WTC11 (cell line): ENCODE data around the gene SMARCD3. TPM values are rescaled to one million over a fixed set of nuclear protein-coding genes. Genes with fewer than 3 reads are reported as not detected.

Experiments
- ATAC-seq: fragments of 200-7000 bp; cut with Tn5 transposase; 2 replicates; pipeline ENCODE4 v1.10.0; 2021; ENCODE audit warnings: mild to moderate bottlenecking, moderate library complexity
- CTCF ChIA-PET: fragments of 300-600 bp; sonication (Branson Sonifier 250); formaldehyde crosslinking; loops from one replicate; lab custom pipeline; 2021; ENCODE audit warnings: antibody characterized with exemption; lab: Charles Lee
- POLR2A ChIA-PET: fragments of 350-600 bp; sonication (Branson Sonifier 250); formaldehyde crosslinking; loops from one replicate; lab custom pipeline; 2021; ENCODE audit warnings: antibody characterized with exemption; lab: Charles Lee
- DNase-seq: peaks from one replicate; pipeline ENCODE4 v3.0.0; 2021; ENCODE audit warnings: low spot score
- H3K27ac Mint-ChIP-seq: 2 replicates; pipeline ENCODE4 v1.8.0; 2021; ENCODE audit warnings: mixed read lengths
- H3K27me3 Mint-ChIP-seq: 2 replicates; pipeline ENCODE4 v1.8.0; 2021; ENCODE audit warnings: low read depth, mild to moderate bottlenecking, moderate library complexity, mixed read lengths
- H3K36me3 Mint-ChIP-seq: 2 replicates; pipeline ENCODE4 v1.8.0; 2021; ENCODE audit warnings: mixed read lengths
- H3K4me1 Mint-ChIP-seq: 2 replicates; pipeline ENCODE4 v1.8.0; 2022; ENCODE audit warnings: mixed read lengths
- H3K4me3 Mint-ChIP-seq: 2 replicates; pipeline ENCODE4 v1.8.0; 2021; ENCODE audit warnings: mild to moderate bottlenecking, moderate library complexity, mixed read lengths
- H3K9me3 Mint-ChIP-seq: 2 replicates; pipeline ENCODE4 v1.8.0; 2021; ENCODE audit warnings: mixed read lengths
- ATF3 ChIP-seq: sonication (generic); formaldehyde crosslinking; conservative IDR thresholded peaks from 2 replicates; pipeline ENCODE4 v1.8.1; 2022; ENCODE audit warnings: mild to moderate bottlenecking, missing genetic modification reagents
- CREM ChIP-seq: sonication (generic); formaldehyde crosslinking; IDR thresholded peaks from 2 replicates; pipeline ENCODE4 v1.8.1; 2022; ENCODE audit warnings: mild to moderate bottlenecking, missing genetic modification reagents, moderate library complexity
- CTCF ChIP-seq: fragments of 200-600 bp; IDR thresholded peaks from 2 replicates; pipeline ENCODE4 v1.8.0; 2022; ENCODE audit warnings: antibody characterized with exemption
- E2F4 ChIP-seq: sonication (generic); formaldehyde crosslinking; IDR thresholded peaks from 2 replicates; pipeline ENCODE4 v1.8.1; 2022; ENCODE audit warnings: low read depth, mild to moderate bottlenecking, moderate library complexity, missing genetic modification reagents, borderline replicate concordance
- FOXP4 ChIP-seq: sonication (generic); formaldehyde crosslinking; IDR thresholded peaks from 2 replicates; pipeline ENCODE4 v1.8.0; 2022; ENCODE audit warnings: mild to moderate bottlenecking, missing genetic modification reagents
- JAZF1 ChIP-seq: fragments of 250-450 bp; sonication (Bioruptor Pico); IDR thresholded peaks from 2 replicates; pipeline ENCODE4 v1.9.0; 2021; ENCODE audit warnings: moderate library complexity, mild to moderate bottlenecking, inconsistent platforms
- MAX ChIP-seq: sonication (generic); formaldehyde crosslinking; IDR thresholded peaks from 2 replicates; pipeline ENCODE4 v1.8.0; 2022; ENCODE audit warnings: mild to moderate bottlenecking, missing genetic modification reagents
- PREB ChIP-seq: sonication (generic); formaldehyde crosslinking; IDR thresholded peaks from 2 replicates; pipeline ENCODE4 v1.8.1; 2022; ENCODE audit warnings: mild to moderate bottlenecking, missing genetic modification reagents, moderate library complexity, borderline replicate concordance
- STAT6 ChIP-seq: sonication (generic); formaldehyde crosslinking; conservative IDR thresholded peaks from 2 replicates; pipeline ENCODE4 v1.8.1; 2023; ENCODE audit warnings: mild to moderate bottlenecking, low read depth, missing genetic modification reagents, moderate library complexity
- TEAD1 ChIP-seq: sonication (generic); formaldehyde crosslinking; IDR thresholded peaks from 2 replicates; pipeline ENCODE4 v1.8.0; 2022; ENCODE audit warnings: mild to moderate bottlenecking, missing genetic modification reagents
- ZBTB21 ChIP-seq: sonication (generic); formaldehyde crosslinking; IDR thresholded peaks from 2 replicates; pipeline ENCODE4 v1.8.1; 2023; ENCODE audit warnings: mild to moderate bottlenecking, missing genetic modification reagents, borderline replicate concordance
- ZNF512 ChIP-seq: sonication (generic); formaldehyde crosslinking; IDR thresholded peaks from 2 replicates; pipeline ENCODE4 v1.8.1; 2022; ENCODE audit warnings: missing genetic modification reagents, borderline replicate concordance
- ZNF532 ChIP-seq: fragments of 250-450 bp; sonication (Bioruptor Pico); IDR thresholded peaks from 2 replicates; pipeline ENCODE4 v1.9.0; 2021; ENCODE audit warnings: mild to moderate bottlenecking, borderline replicate concordance
- total RNA-seq: library from RNA; stranded (reverse); gene quantifications from 3 replicates; pipeline ENCODE4 v1.2.3, GENCODE V29; 2021

The SMARCD3 gene
- total RNA-seq, 1 experiment from 2014 or later, result 5.9 TPM

GRCh38 chr7:151240942-151241754, 7.3 kb downstream of the SMARCD3 start (continued):
- TF ChIP-seq FOXP4 (no peak), JAZF1 (CRISPR knock-in tag) (no peak)

GRCh38 chr7:151240536-151240935, 8.0 kb downstream of the SMARCD3 start:
- ChIA-PET CTCF (interaction anchor here (1.0 kb wide), 1 partner anchor 71 kb away, joined by 3 read pairs; no protein-coding TSS in a partner anchor), POLR2A (no interaction called here)
- TF ChIP-seq STAT6 (CRISPR knock-in tag) (no peak), MAX (no peak), CREM (CRISPR knock-in tag) (no peak), PREB (CRISPR knock-in tag) (no peak), ZBTB21 (CRISPR knock-in tag) (no peak), ZNF512 (no peak), ATF3 (no peak), E2F4 (no peak), CTCF (no peak), ZNF532 (CRISPR knock-in tag) (no peak), TEAD1 (CRISPR knock-in tag) (no peak)
- Mint-ChIP-seq H3K4me1 (peaks cover 19% of the 10 kb centered on the region), H3K36me3 (peaks cover 9% of the 10 kb centered on the region; the same call in 1 of the 2 replicates), H3K27ac (no peak overlapping the region), H3K4me3 (no peak overlapping the region), H3K27me3 (peaks cover 8% of the 10 kb centered on the region), H3K9me3 (no peaks in the 10 kb centered on the region)
- no peak for ATAC-seq
- DNase-seq, result no peak
